HG03196 (cell line): ENCODE results near the gene RELN.
"Not testable (repeated sequence)": the region's sequence is repeated elsewhere in the genome, so short reads cannot be mapped to it uniquely, and the experiment has no call there.

ENCODE experiments used
- ATAC-seq: cut with Tn5 transposase; IDR thresholded peaks from one replicate; pipeline ENCODE4 v1.9.1; 2021; ENCODE audit not compliant: unreplicated experiment

RELN gene

GRCh38 chr7:103532955-103533354 is 456.5 kb downstream of the RELN start:
- ATAC-seq, result no peak

DNA sequence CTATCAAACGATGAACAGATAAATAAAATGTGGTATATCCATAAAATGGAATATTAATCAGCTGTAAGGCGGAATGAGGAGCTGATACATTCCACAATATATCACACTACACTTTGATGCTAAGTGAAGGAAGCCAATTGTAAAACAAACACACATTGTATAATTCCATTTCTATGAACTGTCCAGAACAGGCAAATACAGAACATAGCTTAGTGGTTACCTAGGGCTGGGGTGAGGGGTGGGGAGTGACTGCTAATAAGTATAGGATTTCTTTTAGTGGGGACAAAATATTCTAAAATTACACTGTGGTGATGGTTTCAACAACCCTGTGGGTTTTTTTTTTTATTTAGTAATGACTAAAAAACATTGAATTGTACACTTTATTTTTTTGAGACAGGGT is 461.3 kb downstream of the RELN start:
- ATAC-seq, result no peak

GRCh38 chr7:103525937-103526336 is 463.5 kb downstream of the RELN start:
- no peak for ATAC-seq

DNA sequence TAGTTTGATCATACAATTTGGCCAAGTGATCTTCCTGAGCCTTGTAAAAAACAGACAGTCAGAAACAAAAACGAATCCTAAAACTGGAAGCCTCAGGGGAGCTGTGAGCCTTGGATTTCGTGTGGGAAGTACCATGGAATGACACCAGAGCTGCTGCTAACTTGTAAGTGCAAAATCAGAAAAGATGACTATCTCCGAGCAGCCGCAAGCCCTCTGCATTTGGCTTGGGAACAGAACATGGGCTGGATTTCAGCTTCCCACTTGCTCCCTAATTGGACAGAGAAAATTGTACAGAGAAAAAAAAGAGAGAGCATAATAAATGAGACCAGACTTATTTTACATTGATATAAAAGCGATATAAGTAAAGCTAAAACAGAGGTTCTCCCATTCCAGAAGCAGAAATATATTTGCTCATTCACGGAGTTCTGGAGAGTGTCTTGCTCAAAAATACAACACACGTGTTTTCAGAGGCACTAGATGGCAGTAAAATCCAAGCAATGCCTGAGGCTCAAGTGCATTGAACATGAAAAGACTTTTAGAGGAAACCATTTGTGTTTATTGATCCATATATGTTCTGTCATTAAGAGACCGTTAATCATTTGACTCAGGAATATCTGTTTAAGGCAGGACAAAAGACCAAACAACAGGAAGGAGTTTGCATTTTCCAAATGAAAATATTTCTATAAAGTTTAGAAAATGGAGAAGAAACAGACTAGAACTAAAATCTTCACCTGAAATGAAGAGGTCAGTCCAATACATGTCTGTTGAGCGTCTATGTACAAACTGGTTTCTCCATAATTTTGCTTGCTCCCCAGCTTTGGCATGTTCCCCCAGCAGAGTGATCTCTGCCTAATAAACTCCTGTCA is 465.2 kb downstream of the RELN start:
- ATAC-seq, result no peak

- ATAC-seq, result no peak
Measured at GRCh38 chr7:103521937-103522336, 467.5 kb downstream of the RELN start.

- no peak for ATAC-seq
Measured at GRCh38 chr7:103504505-103505135, 484.8 kb downstream of the RELN start.

DNA sequence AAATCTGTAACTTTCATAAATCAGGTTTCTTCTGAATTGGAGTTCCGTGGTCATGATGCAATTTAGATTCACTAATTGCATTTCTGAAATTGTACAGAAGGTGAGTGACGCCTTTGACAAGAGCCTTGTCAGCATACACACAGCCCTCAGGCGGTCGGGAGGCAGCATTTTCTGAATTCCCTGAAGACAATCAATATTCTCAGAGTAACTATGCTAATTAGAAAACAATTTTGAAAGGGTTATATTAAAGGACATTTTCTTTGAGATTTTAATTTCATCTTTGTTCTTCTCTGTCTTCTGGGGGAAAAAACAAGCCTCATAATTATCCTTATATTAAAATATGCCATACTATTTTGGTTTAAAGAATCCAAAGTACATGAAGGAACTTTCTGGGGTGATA is 488.3 kb downstream of the RELN start:
- ATAC-seq, result no peak

GRCh38 chr7:103499976-103500375 is 489.5 kb downstream of the RELN start:
- no peak for ATAC-seq

DNA sequence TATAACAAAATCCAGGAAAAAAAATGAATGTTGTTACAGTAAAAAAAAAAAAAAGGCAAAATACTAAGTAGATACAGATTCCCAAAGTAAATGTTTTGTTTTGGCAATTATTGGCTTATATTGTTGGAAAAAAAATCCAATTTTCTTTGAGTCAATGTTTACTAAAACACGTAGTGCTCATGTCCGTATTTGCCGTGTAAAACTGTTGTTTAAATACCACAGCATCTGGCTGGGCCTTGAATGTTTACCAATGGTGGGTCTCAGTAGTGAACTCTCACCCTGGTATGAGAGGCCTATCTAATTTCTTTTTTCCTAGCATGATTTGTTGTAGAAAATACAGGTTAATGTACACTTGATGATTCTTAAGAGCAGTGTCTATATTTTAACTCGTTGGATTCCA is 502.0 kb downstream of the RELN start:
- no peak for ATAC-seq

DNA sequence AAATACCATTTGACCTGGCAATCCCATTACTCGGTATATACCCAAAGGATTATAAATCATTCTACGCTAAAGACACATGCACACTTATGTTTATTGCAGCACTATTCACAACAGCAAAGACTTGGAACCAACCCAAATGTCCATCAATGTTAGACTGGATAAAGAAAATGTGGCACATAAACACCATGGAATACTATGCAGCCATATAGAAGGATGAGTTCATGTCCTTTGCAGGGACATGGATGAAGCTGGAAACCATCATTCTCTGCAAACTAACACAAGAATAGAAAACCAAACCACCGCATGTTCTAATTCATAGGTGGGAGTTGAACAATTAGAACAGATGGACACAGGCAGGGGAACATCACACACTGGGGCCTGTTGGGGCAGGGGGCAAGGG is 502.6 kb downstream of the RELN start:
- not testable (repeated sequence) for ATAC-seq

DNA sequence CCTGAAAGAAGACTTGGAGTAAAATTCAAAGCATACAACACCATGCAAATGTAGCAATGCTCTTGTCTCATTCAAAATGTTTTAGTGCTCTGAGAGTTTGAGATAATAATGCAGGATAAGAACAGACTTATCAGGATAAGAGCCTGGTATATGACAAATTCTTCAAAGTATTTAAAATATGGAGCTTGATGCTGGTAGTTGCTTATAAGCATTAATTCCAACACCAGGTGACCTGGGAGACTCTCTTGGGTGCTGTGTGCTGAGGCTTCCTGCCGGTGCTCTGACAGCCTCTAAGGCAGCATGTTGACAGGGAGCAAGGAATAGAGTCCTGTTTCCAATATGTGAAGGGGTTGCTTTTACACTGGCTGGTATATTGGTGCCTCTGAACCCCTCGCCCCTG is 508.7 kb downstream of the RELN start:
- ATAC-seq, result no peak

GRCh38 chr7:103474956-103475355 is 514.5 kb downstream of the RELN start:
- no peak for ATAC-seq

- ATAC-seq, result no peak
Measured at GRCh38 chr7:103469095-103469948, 520.1 kb downstream of the RELN start.

GRCh38 chr7:103466814-103467213 is 522.6 kb downstream of the RELN start:
- no peak for ATAC-seq

GRCh38 chr7:103462358-103462757 is 527.1 kb downstream of the RELN start:
- no peak for ATAC-seq

- no peak for ATAC-seq
Measured at GRCh38 chr7:103447073-103447960, 542.1 kb downstream of the RELN start.

- ATAC-seq, result no peak
Measured at GRCh38 chr7:103446049-103446520, 543.4 kb downstream of the RELN start, which contains the start of gene SLC26A5. Gene SLC26A5, minus strand, starts transcription at chr7:103446207. Its CDS starts 24,693 bp downstream, at chr7:103421514.

GRCh38 chr7:103445228-103446048 is 544.0 kb downstream of the RELN start:
- no peak for ATAC-seq

GRCh38 chr7:103439661-103440060 is 549.8 kb downstream of the RELN start:
- no peak for ATAC-seq
